Measurements from ENCODE around the gene STX11.

STX11 gene

GRCh38 chr6:144143878-144144277, 6.4 kb upstream of the STX11 start:
- H3K9me3 ChIP-seq (ENCODE audit: control insufficient read depth, low read length): no peaks in the 10 kb centered on the region
- TF ChIP-seq CTCF (IDR thresholded peaks at IDR 0.05): no peak
- no peaks in the 10 kb centered on the region for H3K36me3 ChIP-seq (ENCODE audit: control insufficient read depth, insufficient read depth, low read length)
- H2AFZ ChIP-seq: no peak overlapping the region
- H3K27me3 ChIP-seq (ENCODE audit: control insufficient read depth, insufficient read depth, low read length): no peaks in the 10 kb centered on the region
- no peaks in the 10 kb centered on the region for H3K4me1 ChIP-seq
- H3K4me3 ChIP-seq (ENCODE audit: low read depth, low read length): no peak overlapping the region
- H3K9ac ChIP-seq: no peak overlapping the region
- H3K4me2 ChIP-seq (ENCODE audit: low read length): no peak overlapping the region
- no peak overlapping the region for H3K27ac ChIP-seq
- H3K79me2 ChIP-seq: no peaks in the 10 kb centered on the region

GRCh38 chr6:144144996-144145395, 5.3 kb upstream of the STX11 start:
- no peak overlapping the region for H2AFZ ChIP-seq
- H3K79me2 ChIP-seq: no peaks in the 10 kb centered on the region
- no peak overlapping the region for H3K4me3 ChIP-seq (ENCODE audit: low read depth, low read length)
- no peak overlapping the region for H3K4me2 ChIP-seq (ENCODE audit: low read length)
- no peaks in the 10 kb centered on the region for H3K27me3 ChIP-seq (ENCODE audit: control insufficient read depth, insufficient read depth, low read length)
- H3K36me3 ChIP-seq (ENCODE audit: control insufficient read depth, insufficient read depth, low read length): no peaks in the 10 kb centered on the region
- H3K9me3 ChIP-seq (ENCODE audit: control insufficient read depth, low read length): no peaks in the 10 kb centered on the region
- no peak for TF ChIP-seq CTCF (IDR thresholded peaks at IDR 0.05)
- H3K27ac ChIP-seq: no peak overlapping the region
- H3K9ac ChIP-seq: no peak overlapping the region
- no peaks in the 10 kb centered on the region for H3K4me1 ChIP-seq

GRCh38 chr6:144145541-144145940, 4.8 kb upstream of the STX11 start:
- no peaks in the 10 kb centered on the region for H3K9me3 ChIP-seq (ENCODE audit: control insufficient read depth, low read length)
- no peak overlapping the region for H3K4me3 ChIP-seq (ENCODE audit: low read depth, low read length)
- H3K4me1 ChIP-seq: no peaks in the 10 kb centered on the region
- H2AFZ ChIP-seq: no peak overlapping the region
- H3K9ac ChIP-seq: no peak overlapping the region
- no peaks in the 10 kb centered on the region for H3K79me2 ChIP-seq
- TF ChIP-seq CTCF (IDR thresholded peaks at IDR 0.05): no peak
- no peak overlapping the region for H3K4me2 ChIP-seq (ENCODE audit: low read length)
- H3K36me3 ChIP-seq (ENCODE audit: control insufficient read depth, insufficient read depth, low read length): no peaks in the 10 kb centered on the region
- no peaks in the 10 kb centered on the region for H3K27me3 ChIP-seq (ENCODE audit: control insufficient read depth, insufficient read depth, low read length)
- H3K27ac ChIP-seq: no peak overlapping the region

GRCh38 chr6:144148886-144149285, 1.4 kb upstream of the STX11 start:
- H3K4me1 ChIP-seq: no peaks in the 10 kb centered on the region
- no peaks in the 10 kb centered on the region for H3K79me2 ChIP-seq
- no peak overlapping the region for H3K4me3 ChIP-seq (ENCODE audit: low read depth, low read length)
- H3K36me3 ChIP-seq (ENCODE audit: control insufficient read depth, insufficient read depth, low read length): no peaks in the 10 kb centered on the region
- no peak overlapping the region for H3K27ac ChIP-seq
- no peak overlapping the region for H2AFZ ChIP-seq
- H3K9me3 ChIP-seq (ENCODE audit: control insufficient read depth, low read length): no peaks in the 10 kb centered on the region
- TF ChIP-seq CTCF (IDR thresholded peaks at IDR 0.05): no peak
- H3K9ac ChIP-seq: no peak overlapping the region
- no peak overlapping the region for H3K4me2 ChIP-seq (ENCODE audit: low read length)
- no peaks in the 10 kb centered on the region for H3K27me3 ChIP-seq (ENCODE audit: control insufficient read depth, insufficient read depth, low read length)

GRCh38 chr6:144149558-144149893, 791 bp upstream of the STX11 start:
- Histone ChIP-seq H3K9ac (no peak overlapping the region), H2AFZ (peak overlapping the region; percentile 77), H3K4me1 (no peaks in the 10 kb centered on the region), H3K4me3 (ENCODE audit: low read depth, low read length) (peak overlapping the region; percentile 47), H3K36me3 (ENCODE audit: control insufficient read depth, insufficient read depth, low read length) (no peaks in the 10 kb centered on the region), H3K4me2 (ENCODE audit: low read length) (peak overlapping the region; percentile 88), H3K27me3 (ENCODE audit: control insufficient read depth, insufficient read depth, low read length) (no peaks in the 10 kb centered on the region), H3K9me3 (ENCODE audit: control insufficient read depth, low read length) (no peaks in the 10 kb centered on the region), H3K79me2 (no peaks in the 10 kb centered on the region), H3K27ac (no peak overlapping the region)
- no peak for TF ChIP-seq CTCF (IDR thresholded peaks at IDR 0.05)
